Prostate gland (tissue), 2 donors: ENCODE data around the gene CCDC167. TPM values are rescaled to one million over a fixed set of nuclear protein-coding genes. Genes with fewer than 3 reads are reported as not detected.
A peak's percentile ranks its signal among the peaks of the same experiment; 100 is the strongest.

ENCODE experiments used
- DNase-seq: peaks from one replicate; pipeline ENCODE4 v3.0.0-alpha.2; 2019; ENCODE audit warnings: low spot score
- H3K27ac ChIP-seq, 2 donors: fragments of 200-600 bp; sonication (generic); 2 replicates each; pipeline ENCODE4 v1.5.1; 2017 to 2019
- H3K27me3 ChIP-seq: fragments of 200-600 bp; sonication (generic); replicated peaks from 2 replicates; pipeline ENCODE4 v1.5.1; 2019; ENCODE audit not compliant: insufficient read depth
- H3K36me3 ChIP-seq, 2 donors: fragments of 200-600 bp; sonication (generic); 1 replicate in 1 of 2; 2 replicates in 1 of 2; pipeline versions ENCODE4 v1.5.1 to v1.8.1; 2017 to 2019
- H3K4me1 ChIP-seq: fragments of 200-600 bp; sonication (generic); replicated peaks from 2 replicates; pipeline ENCODE4 v1.5.1; 2019
- H3K4me3 ChIP-seq, 2 donors: fragments of 200-600 bp; sonication (generic); 2 replicates each; pipeline ENCODE4 v1.5.1; 2017 to 2019
- H3K9me3 ChIP-seq: fragments of 200-600 bp; sonication (generic); 2 replicates; pipeline ENCODE4 v1.5.1; 2017
- CTCF ChIP-seq, 4 experiments: fragments of 200-600 bp in 2 of 4; fragments of 450-650 bp in 2 of 4; sonication (generic) in 2 of 4; IDR thresholded peaks; 1 replicate in 3 of 4; 2 replicates in 1 of 4; pipeline ENCODE4 v1.5.1; 2016 to 2019; ENCODE audit warnings: antibody characterized with exemption in 4 of 4, mild to moderate bottlenecking in 2 of 4, moderate library complexity in 2 of 4
- POLR2A ChIP-seq: fragments of 450-650 bp; IDR thresholded peaks from one replicate; pipeline ENCODE4 v1.6.1; 2016; ENCODE audit warnings: antibody characterized with exemption, mild to moderate bottlenecking
- POLR2AphosphoS5 ChIP-seq: sonication (generic); formaldehyde crosslinking; IDR thresholded peaks from one replicate; pipeline ENCODE4 v1.6.1; 2017; ENCODE audit warnings: antibody characterized with exemption
- WGBS: methylation state at CpG from one replicate; pipeline ENCODE4 v1.1.5; 2018; 5-methylcytosine and 5-hydroxymethylcytosine counted together
- intact Hi-C: fragments of 100-400 bp; cut with DNase I; formaldehyde crosslinking; loops from one replicate; pipeline ENCODE4 v1.14.2; 2022
- total RNA-seq, 2 donors: library from RNA; depleted of rRNA; stranded (reverse); fragments of >200 nt; gene quantifications; one replicate each; pipeline ENCODE4 v1.1.0, GENCODE V29; 2016

Gene CCDC167
- total RNA-seq, 2 donors from 2014 or later: 46.9 to 54.6 TPM

GRCh38 chr6:37487591-37488380 is 11.9 kb downstream of the CCDC167 start:
- H3K27ac ChIP-seq: no peak overlapping the region
- H3K36me3 ChIP-seq: no peaks in the 10 kb centered on the region
- H3K4me1 ChIP-seq: no peaks in the 10 kb centered on the region
- no peaks in the 10 kb centered on the region for H3K9me3 ChIP-seq
- H3K4me3 ChIP-seq: no peak overlapping the region
- no peaks in the 10 kb centered on the region for H3K27me3 ChIP-seq
- TF ChIP-seq POLR2AphosphoS5 (no peak), POLR2A (no peak), CTCF (IDR thresholded peaks at IDR 0.05) (no peak)
- WGBS: 76% methylated on average over 9 of the region's 9 CpGs
- intact Hi-C loops: no loop called here
- DNase-seq: no peak

- Histone ChIP-seq H3K9me3 (no peaks in the 10 kb centered on the region), H3K4me1 (no peaks in the 10 kb centered on the region), H3K36me3 (no peaks in the 10 kb centered on the region), H3K27ac (no peak overlapping the region), H3K27me3 (no peaks in the 10 kb centered on the region), H3K4me3 (no peak overlapping the region)
- WGBS: 78% methylated on average over 8 of the region's 8 CpGs
- intact Hi-C loops: no loop called here
- TF ChIP-seq CTCF (IDR thresholded peaks at IDR 0.05) (no peak), POLR2A (no peak), POLR2AphosphoS5 (no peak)
- no peak for DNase-seq
Measured at GRCh38 chr6:37486121-37486839, 13.4 kb downstream of the CCDC167 start.

GRCh38 chr6:37485291-37485702 is 14.4 kb downstream of the CCDC167 start:
- intact Hi-C loops: no loop called here
- Histone ChIP-seq H3K4me3 (no peak overlapping the region), H3K4me1 (peaks cover 3% of the 10 kb centered on the region), H3K27me3 (no peaks in the 10 kb centered on the region), H3K9me3 (no peaks in the 10 kb centered on the region), H3K27ac (no peak overlapping the region), H3K36me3 (no peaks in the 10 kb centered on the region)
- 71% methylated on average over 10 of the region's 10 CpGs for WGBS
- TF ChIP-seq CTCF (IDR thresholded peaks at IDR 0.05) (peak in 1 of 4 experiments; percentile 7), POLR2A (no peak)
- DNase-seq: no peak

- no peak overlapping the region for H3K4me3 ChIP-seq
- H3K36me3 ChIP-seq: no peaks in the 10 kb centered on the region
- H3K9me3 ChIP-seq: no peaks in the 10 kb centered on the region
- WGBS: 94% methylated on average over 7 of the region's 7 CpGs
- no peaks in the 10 kb centered on the region for H3K27me3 ChIP-seq
- intact Hi-C loops: loop anchor here (5.0 kb wide), 1 partner anchor 208 kb away; no protein-coding TSS in a partner anchor
- TF ChIP-seq POLR2A: no peak
- H3K27ac ChIP-seq: no peak overlapping the region
- no peak for DNase-seq
- H3K4me1 ChIP-seq: peaks cover 3% of the 10 kb centered on the region
Measured at GRCh38 chr6:37484786-37485170, 14.9 kb downstream of the CCDC167 start.

GRCh38 chr6:37483917-37484785 is 15.5 kb downstream of the CCDC167 start:
- TF ChIP-seq CTCF (IDR thresholded peaks at IDR 0.05) (peak; percentile 80 to 85 (median 83)), POLR2A (no peak)
- Histone ChIP-seq H3K27ac (no peak overlapping the region), H3K4me1 (peaks cover 3% of the 10 kb centered on the region), H3K27me3 (no peaks in the 10 kb centered on the region), H3K4me3 (no peak overlapping the region), H3K36me3 (no peaks in the 10 kb centered on the region), H3K9me3 (no peaks in the 10 kb centered on the region)
- WGBS: 44% methylated on average over 20 of the region's 20 CpGs
- peak; percentile 49 for DNase-seq
- intact Hi-C loops: loop anchor here (5.0 kb wide), 1 partner anchor 208 kb away; no protein-coding TSS in a partner anchor
